Activated B cell treated with CpG ODN at 0.5 μM for 24 hours (primary cell): Measurements from ENCODE around the gene USP35. TPM values are rescaled to one million over a fixed set of nuclear protein-coding genes. Genes with fewer than 3 reads are reported as not detected.

Experiments used
- ATAC-seq: fragments of 200-7000 bp; cut with Tn5 transposase; one replicate; pipeline ENCODE4 v1.10.0; 2021; ENCODE audit warnings: low read depth, mild to moderate bottlenecking, moderate library complexity
- CTCF ChIA-PET: fragments of 350-600 bp; sonication (Branson Sonifier 250); formaldehyde crosslinking; loops from one replicate; lab custom pipeline; 2021; ENCODE audit warnings: antibody characterized with exemption; lab: Charles Lee
- POLR2A ChIA-PET: fragments of 350-600 bp; sonication (Branson Sonifier 250); formaldehyde crosslinking; loops from one replicate; lab custom pipeline; 2021; ENCODE audit warnings: antibody characterized with exemption; lab: Charles Lee
- DNase-seq: peaks from one replicate; pipeline ENCODE4 v3.0.0; 2022
- H3K27ac Mint-ChIP-seq: one replicate; pipeline ENCODE4 v1.8.0; 2020; ENCODE audit warnings: mixed read lengths
- H3K27me3 Mint-ChIP-seq: one replicate; pipeline ENCODE4 v1.8.0; 2021; ENCODE audit warnings: mixed read lengths
- H3K36me3 Mint-ChIP-seq: one replicate; pipeline ENCODE4 v1.8.0; 2021; ENCODE audit warnings: low read depth, mixed read lengths
- H3K4me1 Mint-ChIP-seq: one replicate; pipeline ENCODE4 v1.8.0; 2021; ENCODE audit warnings: mixed read lengths
- H3K4me3 Mint-ChIP-seq: one replicate; pipeline ENCODE4 v1.8.0; 2020; ENCODE audit warnings: mild to moderate bottlenecking, mixed read lengths
- H3K9me3 Mint-ChIP-seq: one replicate; pipeline ENCODE4 v1.8.0; 2020; ENCODE audit warnings: mixed read lengths
- intact Hi-C: fragments of 100-400 bp; cut with micrococcal nuclease; formaldehyde crosslinking; loops from one replicate; pipeline ENCODE4 v1.15.1; 2024
- total RNA-seq: library from RNA; stranded (reverse); gene quantifications from 2 replicates; pipeline ENCODE4 v1.2.3, GENCODE V29; 2022
- TF ChIP-seq, protein P1 (sequence below): fragments of 200-600 bp; IDR thresholded peaks from one replicate; pipeline ENCODE4 v1.8.0; 2022; ENCODE audit warnings: antibody characterized with exemption, mild to moderate bottlenecking

The USP35 gene
- total RNA-seq, 1 donor from 2014 or later, result 4.9 TPM

DNA sequence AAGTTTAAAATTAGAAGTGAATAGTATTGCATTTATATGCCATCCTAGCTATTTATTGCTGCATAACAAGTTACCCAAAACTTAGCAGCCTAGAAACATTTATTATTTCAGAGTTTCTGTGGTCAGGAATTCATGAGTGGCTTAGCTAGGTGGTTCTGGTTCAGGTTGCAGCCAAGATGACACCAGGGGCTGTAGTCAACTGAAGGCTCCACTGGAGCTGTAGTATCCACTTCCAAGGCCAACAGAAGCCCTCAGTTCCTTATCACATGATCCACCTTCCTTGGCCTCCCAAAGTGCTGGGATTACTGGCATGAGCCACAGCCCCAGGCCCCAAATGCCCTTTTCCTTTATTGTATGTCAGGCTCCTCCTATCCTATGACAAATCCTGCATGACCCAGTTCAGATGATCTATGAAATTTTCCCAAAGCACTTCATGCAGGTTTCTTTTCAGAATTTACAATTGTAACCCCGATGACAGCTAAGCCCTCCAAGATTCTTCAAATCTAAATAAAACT, 43.2 kb upstream of the USP35 start:
- H3K27ac Mint-ChIP-seq, result no peak overlapping the region
- ATAC-seq (no peak), DNase-seq (no peak)
- H3K4me1 Mint-ChIP-seq, result peaks cover 28% of the 10 kb centered on the region
- CTCF ChIA-PET, result interaction anchor here (1.3 kb wide), 1 partner anchor 419 kb away, joined by 4 read pairs; no protein-coding TSS in a partner anchor
- H3K36me3 Mint-ChIP-seq, result peaks cover 3% of the 10 kb centered on the region
- POLR2A ChIA-PET, result no interaction called here
- TF ChIP-seq, protein P1, sequence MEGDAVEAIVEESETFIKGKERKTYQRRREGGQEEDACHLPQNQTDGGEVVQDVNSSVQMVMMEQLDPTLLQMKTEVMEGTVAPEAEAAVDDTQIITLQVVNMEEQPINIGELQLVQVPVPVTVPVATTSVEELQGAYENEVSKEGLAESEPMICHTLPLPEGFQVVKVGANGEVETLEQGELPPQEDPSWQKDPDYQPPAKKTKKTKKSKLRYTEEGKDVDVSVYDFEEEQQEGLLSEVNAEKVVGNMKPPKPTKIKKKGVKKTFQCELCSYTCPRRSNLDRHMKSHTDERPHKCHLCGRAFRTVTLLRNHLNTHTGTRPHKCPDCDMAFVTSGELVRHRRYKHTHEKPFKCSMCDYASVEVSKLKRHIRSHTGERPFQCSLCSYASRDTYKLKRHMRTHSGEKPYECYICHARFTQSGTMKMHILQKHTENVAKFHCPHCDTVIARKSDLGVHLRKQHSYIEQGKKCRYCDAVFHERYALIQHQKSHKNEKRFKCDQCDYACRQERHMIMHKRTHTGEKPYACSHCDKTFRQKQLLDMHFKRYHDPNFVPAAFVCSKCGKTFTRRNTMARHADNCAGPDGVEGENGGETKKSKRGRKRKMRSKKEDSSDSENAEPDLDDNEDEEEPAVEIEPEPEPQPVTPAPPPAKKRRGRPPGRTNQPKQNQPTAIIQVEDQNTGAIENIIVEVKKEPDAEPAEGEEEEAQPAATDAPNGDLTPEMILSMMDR, result no peak
- no peak overlapping the region for H3K4me3 Mint-ChIP-seq
- H3K27me3 Mint-ChIP-seq, result no peaks in the 10 kb centered on the region
- H3K9me3 Mint-ChIP-seq, result no peaks in the 10 kb centered on the region
- intact Hi-C loops, result no loop called here

DNA sequence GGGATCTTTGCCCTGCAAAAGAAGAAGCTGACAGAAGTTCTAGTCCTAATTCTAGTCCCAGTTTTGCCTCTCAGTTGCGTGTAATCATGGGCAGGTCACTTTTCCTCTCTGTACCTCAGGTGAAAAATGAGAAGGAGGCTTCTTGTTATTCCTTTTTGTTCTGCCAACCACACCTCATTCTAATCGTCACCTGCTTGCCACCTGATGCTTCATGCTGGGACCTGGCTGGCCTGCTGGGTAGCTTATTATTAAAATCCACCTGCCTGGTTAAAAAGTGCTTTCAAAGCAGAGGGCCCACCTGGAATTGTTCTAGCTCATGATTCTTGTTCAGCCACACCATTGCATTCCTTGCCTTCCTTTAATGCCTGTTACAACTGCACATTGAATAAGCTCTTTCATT, 40.9 kb upstream of the USP35 start:
- intact Hi-C loops, result no loop called here
- POLR2A ChIA-PET, result no interaction called here
- no peak for DNase-seq
- H3K36me3 Mint-ChIP-seq, result peaks cover 2% of the 10 kb centered on the region
- H3K9me3 Mint-ChIP-seq, result no peaks in the 10 kb centered on the region
- H3K27me3 Mint-ChIP-seq, result no peaks in the 10 kb centered on the region
- TF ChIP-seq, protein P1, result no peak
- CTCF ChIA-PET, result interaction anchor here (0.9 kb wide), 1 partner anchor 40 kb away, joined by 3 read pairs; the partner anchor contains the start of gene KCTD21
- ATAC-seq, result no peak
- H3K4me1 Mint-ChIP-seq, result peaks cover 16% of the 10 kb centered on the region
- H3K27ac Mint-ChIP-seq, result no peak overlapping the region
- H3K4me3 Mint-ChIP-seq, result no peak overlapping the region

GRCh38 chr11:78149646-78150045, 39.1 kb upstream of the USP35 start:
- Mint-ChIP-seq H3K36me3 (peaks cover 2% of the 10 kb centered on the region), H3K27ac (no peak overlapping the region), H3K4me1 (no peaks in the 10 kb centered on the region), H3K4me3 (no peak overlapping the region), H3K9me3 (no peaks in the 10 kb centered on the region), H3K27me3 (no peaks in the 10 kb centered on the region)
- CTCF ChIA-PET, result interaction anchor here (0.7 to 1.8 kb wide), 2 partner anchors 104 to 415 kb away, joined by 3 to 7 read pairs; no protein-coding TSS in a partner anchor
- intact Hi-C loops, result no loop called here
- DNase-seq (no peak), ATAC-seq (no peak)
- TF ChIP-seq, protein P1, result no peak
- POLR2A ChIA-PET, result no interaction called here

DNA sequence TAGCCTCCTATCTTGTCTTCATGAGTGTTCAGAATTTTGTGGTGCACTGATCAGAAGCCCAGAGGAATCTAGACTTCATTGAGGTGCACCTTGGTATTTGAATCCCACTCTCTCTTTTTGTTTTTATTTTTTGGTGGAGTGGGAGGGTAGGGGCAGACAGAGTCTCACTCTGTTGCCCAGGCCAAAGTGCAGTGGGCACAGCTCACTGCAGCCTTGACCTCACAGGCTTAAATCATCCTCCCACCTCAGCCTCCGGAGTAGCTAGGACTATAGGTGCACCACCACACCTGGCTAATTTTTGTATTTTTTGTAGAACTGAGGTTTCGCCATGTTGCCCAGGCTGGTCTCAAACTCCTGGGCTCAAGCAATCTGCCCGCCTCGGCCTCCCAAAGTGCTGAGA, 38.4 kb upstream of the USP35 start:
- Mint-ChIP-seq H3K27ac (no peak overlapping the region), H3K27me3 (no peaks in the 10 kb centered on the region), H3K36me3 (peaks cover 2% of the 10 kb centered on the region), H3K4me3 (no peak overlapping the region), H3K4me1 (no peaks in the 10 kb centered on the region), H3K9me3 (no peaks in the 10 kb centered on the region)
- POLR2A ChIA-PET, result no interaction called here
- intact Hi-C loops, result no loop called here
- ATAC-seq (no peak), DNase-seq (no peak)
- TF ChIP-seq, protein P1, result no peak
- CTCF ChIA-PET, result interaction anchor here (1.8 kb wide), 1 partner anchor 414 kb away, joined by 7 read pairs; no protein-coding TSS in a partner anchor

DNA sequence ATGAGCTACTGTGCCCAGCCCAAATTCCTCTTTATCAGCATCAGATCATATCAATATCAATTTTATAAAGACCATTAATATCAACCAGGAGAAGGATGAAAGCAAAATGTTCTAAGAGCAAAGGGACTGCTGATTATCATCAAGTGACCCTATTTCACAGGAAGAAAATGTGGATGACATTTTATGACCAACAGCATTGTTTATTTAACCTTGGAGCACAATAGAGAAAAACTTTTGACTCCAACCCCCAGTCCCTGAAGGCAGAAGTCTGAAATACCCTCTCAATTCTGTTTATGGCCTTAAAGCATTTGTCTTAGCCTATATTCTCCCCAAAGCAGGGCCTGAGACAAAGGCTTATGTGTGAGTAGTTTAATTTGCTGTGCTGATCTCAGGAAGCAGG, 38.0 kb upstream of the USP35 start:
- Mint-ChIP-seq H3K4me3 (no peak overlapping the region), H3K9me3 (no peaks in the 10 kb centered on the region), H3K27ac (no peak overlapping the region), H3K36me3 (peaks cover 2% of the 10 kb centered on the region), H3K4me1 (no peaks in the 10 kb centered on the region), H3K27me3 (no peaks in the 10 kb centered on the region)
- DNase-seq, result no peak
- ATAC-seq, result no peak
- intact Hi-C loops, result no loop called here
- ChIA-PET POLR2A (no interaction called here), CTCF (no interaction called here)
- TF ChIP-seq, protein P1, result no peak
